Measurements from ENCODE around the gene BSND. TPM values are rescaled to one million over a fixed set of nuclear protein-coding genes. Genes with fewer than 3 reads are reported as not detected.

Gene BSND
- polyA plus RNA-seq, 1 donor (not counting 4 experiments of a cell fraction or from before 2014, with no cell fraction given) = not detected

- Histone ChIP-seq H3K4me3 (ENCODE audit: control insufficient read depth in 2 of 3, extremely low read depth in 1 of 3, insufficient read depth in 2 of 3, low read depth in 1 of 3, low read length in 3 of 3) (no peak overlapping the region), H3K79me2 (ENCODE audit: control insufficient read depth, insufficient read depth, low read length) (peaks cover 98% of the 10 kb centered on the region), H3K4me2 (ENCODE audit: control insufficient read depth, extremely low read depth, insufficient read depth, low read depth, low read length) (no peak overlapping the region), H3K27ac (ENCODE audit: control insufficient read depth, insufficient read depth, low read length) (no peak overlapping the region), H4K20me1 (ENCODE audit: control insufficient read depth, extremely low read depth, insufficient read depth, low read length) (peaks cover 58% of the 10 kb centered on the region), H2AFZ (ENCODE audit: control insufficient read depth, low read length) (no peak overlapping the region), H3K9ac (ENCODE audit: control insufficient read depth, extremely low read depth, insufficient read depth, low read length) (no peak overlapping the region), H3K27me3 (ENCODE audit: control insufficient read depth, extremely low read depth, insufficient read depth, low read length) (no peaks in the 10 kb centered on the region), H3K4me1 (ENCODE audit: control insufficient read depth, extremely low read depth, insufficient read depth, low read length) (peaks cover 27% of the 10 kb centered on the region), H3K36me3 (ENCODE audit: control insufficient read depth in 2 of 2, extremely low read depth in 1 of 2, insufficient read depth in 2 of 2, low read length in 2 of 2) (peaks cover 59 to 83% of the 10 kb centered on the region in 2 experiments), H3K9me1 (ENCODE audit: control insufficient read depth, extremely low read depth, insufficient read depth, low read length) (peaks cover 9% of the 10 kb centered on the region), H3K9me3 (ENCODE audit: control insufficient read depth, low read depth, low read length) (no peaks in the 10 kb centered on the region)
- FAIRE-seq (peak; percentile 13), DNase-seq (ENCODE audit: low read depth, low spot score) (no peak)
- dilution Hi-C loops (cut with MboI; ENCODE audit: extremely low pct_ligation_motif_present, low sequenced_read_pairs) = no loop called here
- TF ChIP-seq EZH2 (IDR thresholded peaks at IDR 0.05; ENCODE audit: low read length) (no peak), CTCF (optimal IDR thresholded peaks at IDR 0.05 in 1 of 3, IDR thresholded peaks at IDR 0.05 in 1 of 3, conservative IDR thresholded peaks at IDR 0.05 in 1 of 3; ENCODE audit: extremely low read depth in 1 of 3, insufficient read depth in 2 of 3, low read length in 3 of 3) (no peak)
These were observed 49.9 kb downstream of the BSND start for GRCh38 chr1:55048453-55049270.

DNA sequence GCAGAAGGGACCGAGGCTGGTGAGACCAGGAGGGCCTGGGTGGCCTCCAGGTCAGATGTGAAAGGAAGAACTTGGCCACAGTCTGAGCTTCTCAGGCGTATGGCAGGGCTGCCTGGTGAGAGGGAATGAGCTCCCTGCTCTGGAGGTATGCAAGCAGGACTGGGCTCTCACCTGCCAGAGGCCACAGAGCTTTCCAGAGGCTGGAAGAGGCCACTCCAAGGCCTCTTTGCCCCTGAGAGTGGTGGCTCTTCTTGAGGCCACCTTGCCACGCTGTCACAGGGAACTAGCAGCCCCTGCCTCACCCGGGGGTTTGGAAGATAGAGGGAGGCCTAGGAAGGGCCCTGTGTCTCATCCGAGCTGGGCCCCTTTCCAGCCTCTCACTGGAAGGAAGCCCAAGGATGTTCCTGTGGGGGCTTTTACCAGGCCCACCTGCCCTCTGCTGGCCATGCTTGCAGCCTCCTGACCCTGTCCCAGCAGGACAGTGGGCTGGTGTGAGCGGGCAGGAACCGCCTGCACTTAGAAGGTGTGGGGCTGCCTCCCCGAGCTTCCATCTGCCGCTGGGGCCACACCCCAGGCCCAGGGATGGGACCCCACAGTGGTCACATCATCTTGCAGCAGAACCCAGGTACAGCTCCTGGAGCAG is 50.7 kb downstream of the BSND start:
- TF ChIP-seq EZH2 (IDR thresholded peaks at IDR 0.05; ENCODE audit: low read length) = no peak
- FAIRE-seq (no peak), DNase-seq (ENCODE audit: low read depth, low spot score) (no peak)
- Histone ChIP-seq H3K4me3 (ENCODE audit: control insufficient read depth in 2 of 3, extremely low read depth in 1 of 3, insufficient read depth in 2 of 3, low read depth in 1 of 3, low read length in 3 of 3) (no peak overlapping the region), H4K20me1 (ENCODE audit: control insufficient read depth, extremely low read depth, insufficient read depth, low read length) (peaks cover 51% of the 10 kb centered on the region), H3K79me2 (ENCODE audit: control insufficient read depth, insufficient read depth, low read length) (peaks cover 92% of the 10 kb centered on the region), H3K27ac (ENCODE audit: control insufficient read depth, insufficient read depth, low read length) (no peak overlapping the region), H2AFZ (ENCODE audit: control insufficient read depth, low read length) (no peak overlapping the region), H3K4me1 (ENCODE audit: control insufficient read depth, extremely low read depth, insufficient read depth, low read length) (peaks cover 21% of the 10 kb centered on the region), H3K9ac (ENCODE audit: control insufficient read depth, extremely low read depth, insufficient read depth, low read length) (no peak overlapping the region), H3K27me3 (ENCODE audit: control insufficient read depth, extremely low read depth, insufficient read depth, low read length) (no peaks in the 10 kb centered on the region), H3K4me2 (ENCODE audit: control insufficient read depth, extremely low read depth, insufficient read depth, low read depth, low read length) (no peak overlapping the region), H3K9me1 (ENCODE audit: control insufficient read depth, extremely low read depth, insufficient read depth, low read length) (peaks cover 9% of the 10 kb centered on the region), H3K36me3 (ENCODE audit: control insufficient read depth in 2 of 2, extremely low read depth in 1 of 2, insufficient read depth in 2 of 2, low read length in 2 of 2) (peaks cover 55 to 78% of the 10 kb centered on the region in 2 experiments), H3K9me3 (ENCODE audit: control insufficient read depth, low read depth, low read length) (no peaks in the 10 kb centered on the region)
- dilution Hi-C loops (cut with MboI; ENCODE audit: extremely low pct_ligation_motif_present, low sequenced_read_pairs) = no loop called here
